ENCODE results near the gene PCGF1.

PCGF1 gene

DNA sequence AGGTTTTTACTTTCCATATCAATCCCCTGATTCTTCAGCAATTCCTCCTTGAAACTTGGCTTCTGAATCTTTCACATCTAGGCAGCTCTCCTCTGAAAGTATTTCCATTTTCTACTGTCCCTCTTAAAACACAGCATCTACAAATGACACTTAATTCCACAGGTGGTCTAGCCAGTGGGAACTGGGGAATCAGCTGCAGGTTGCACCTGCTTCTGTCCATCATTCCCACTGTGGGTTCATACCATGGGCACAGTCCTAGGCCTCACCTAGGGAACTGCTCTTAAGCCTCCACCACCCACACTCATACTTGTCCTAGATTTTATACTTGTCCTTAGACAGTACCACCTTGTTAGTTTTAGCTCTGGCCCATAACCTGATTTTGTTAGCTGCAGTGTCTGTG, 44.0 kb upstream of the PCGF1 start:
- H3K27ac ChIP-seq (ENCODE audit: insufficient read depth, low read depth, low read length, poor library complexity, severe bottlenecking) = no peak overlapping the region
- H3K27me3 ChIP-seq (ENCODE audit: control insufficient read depth, insufficient read depth, low read length, poor library complexity, severe bottlenecking) = peaks cover 50% of the 10 kb centered on the region
- no peaks in the 10 kb centered on the region for H3K36me3 ChIP-seq (ENCODE audit: control insufficient read depth, insufficient read depth, low read length)
- no peaks in the 10 kb centered on the region for H3K9me3 ChIP-seq (ENCODE audit: control insufficient read depth, low read length)
- no peak overlapping the region for H3K4me3 ChIP-seq (ENCODE audit: insufficient read depth, low read depth, low read length)
- H3K4me1 ChIP-seq (ENCODE audit: control insufficient read depth, insufficient read depth, low read length) = peaks cover 30% of the 10 kb centered on the region

DNA sequence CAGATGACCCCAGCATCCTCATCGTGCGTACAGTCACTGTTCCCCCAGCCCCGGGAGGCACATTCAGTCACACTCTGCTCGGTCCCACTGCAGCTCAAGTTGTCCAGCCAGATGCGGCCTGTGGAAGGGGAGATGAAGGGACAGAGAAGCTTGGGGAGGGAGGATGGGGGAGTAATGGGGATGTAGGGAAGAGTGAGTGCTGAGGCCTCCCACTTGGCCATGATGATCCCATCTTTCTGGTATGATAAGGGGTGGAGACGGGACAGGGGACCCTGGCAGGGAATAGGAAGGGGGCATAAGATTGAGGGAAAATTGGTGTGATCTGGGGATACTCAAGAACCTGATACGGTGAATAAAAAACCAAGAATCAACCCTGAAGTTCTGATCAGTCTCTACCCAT, 42.7 kb upstream of the PCGF1 start:
- Histone ChIP-seq H3K4me1 (ENCODE audit: control insufficient read depth, insufficient read depth, low read length) (peaks cover 30% of the 10 kb centered on the region), H3K4me3 (ENCODE audit: insufficient read depth, low read depth, low read length) (no peak overlapping the region), H3K36me3 (ENCODE audit: control insufficient read depth, insufficient read depth, low read length) (no peaks in the 10 kb centered on the region), H3K27me3 (ENCODE audit: control insufficient read depth, insufficient read depth, low read length, poor library complexity, severe bottlenecking) (peaks cover 40% of the 10 kb centered on the region), H3K9me3 (ENCODE audit: control insufficient read depth, low read length) (no peaks in the 10 kb centered on the region), H3K27ac (ENCODE audit: insufficient read depth, low read depth, low read length, poor library complexity, severe bottlenecking) (no peak overlapping the region)
- 82 to 87% methylated on average over 7 of the region's 7 CpGs for WGBS, 2 experiments

DNA sequence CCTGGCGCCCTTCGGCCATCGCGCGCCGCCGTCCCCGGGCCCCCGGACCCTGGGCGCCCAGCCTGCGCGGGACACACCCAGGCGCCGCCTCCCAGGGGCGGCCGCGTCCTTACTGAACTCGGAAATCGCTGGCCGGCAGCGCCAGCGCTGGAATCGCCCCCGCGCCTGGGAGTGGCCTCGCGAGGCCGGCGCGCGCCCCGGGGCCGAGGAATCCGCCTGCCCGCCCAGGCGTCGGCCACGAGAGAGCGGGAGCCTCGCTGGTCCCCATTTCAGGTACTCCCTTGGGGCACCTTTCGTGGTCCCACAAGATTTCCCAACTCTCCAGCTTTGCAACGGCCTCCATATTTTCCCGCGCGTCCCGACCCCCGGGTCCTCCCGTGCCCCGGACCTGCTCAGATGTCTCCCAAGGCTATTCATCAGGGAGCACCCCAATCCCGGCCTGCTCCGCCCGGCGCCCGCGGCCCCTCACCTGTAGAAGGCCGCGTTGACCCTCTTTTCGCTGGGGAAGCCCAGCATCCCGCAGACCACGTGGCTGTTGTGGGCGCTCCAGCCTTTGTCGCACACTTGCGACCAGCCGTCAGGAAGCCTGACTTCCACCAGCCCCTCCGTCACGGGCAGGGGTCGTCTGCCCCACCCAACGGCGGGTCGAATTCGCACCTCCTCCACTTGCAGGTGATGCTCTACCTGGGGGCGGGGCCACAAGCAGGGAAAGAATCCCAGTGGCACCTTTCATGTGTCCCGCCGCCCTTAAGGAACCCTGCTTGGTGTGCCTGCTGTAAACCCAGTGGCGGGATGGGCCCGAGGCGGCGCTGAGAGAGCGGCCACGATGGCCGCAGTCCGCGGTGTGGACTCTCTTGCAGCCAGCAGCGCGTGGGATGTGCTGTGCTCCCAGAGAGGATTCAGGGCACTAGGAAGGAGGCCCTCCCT, 41.7 kb upstream of the PCGF1 start:
- H3K4me1 ChIP-seq (ENCODE audit: control insufficient read depth, insufficient read depth, low read length) = peaks cover 30% of the 10 kb centered on the region
- H3K27me3 ChIP-seq (ENCODE audit: control insufficient read depth, insufficient read depth, low read length, poor library complexity, severe bottlenecking) = peaks cover 32% of the 10 kb centered on the region
- 2 to 3% methylated on average over 85 of the region's 85 CpGs for WGBS, 2 experiments
- H3K27ac ChIP-seq (ENCODE audit: insufficient read depth, low read depth, low read length, poor library complexity, severe bottlenecking) = no peak overlapping the region
- no peaks in the 10 kb centered on the region for H3K9me3 ChIP-seq (ENCODE audit: control insufficient read depth, low read length)
- H3K36me3 ChIP-seq (ENCODE audit: control insufficient read depth, insufficient read depth, low read length) = no peaks in the 10 kb centered on the region
- H3K4me3 ChIP-seq (ENCODE audit: insufficient read depth, low read depth, low read length) = peak overlapping the region; percentile 57

DNA sequence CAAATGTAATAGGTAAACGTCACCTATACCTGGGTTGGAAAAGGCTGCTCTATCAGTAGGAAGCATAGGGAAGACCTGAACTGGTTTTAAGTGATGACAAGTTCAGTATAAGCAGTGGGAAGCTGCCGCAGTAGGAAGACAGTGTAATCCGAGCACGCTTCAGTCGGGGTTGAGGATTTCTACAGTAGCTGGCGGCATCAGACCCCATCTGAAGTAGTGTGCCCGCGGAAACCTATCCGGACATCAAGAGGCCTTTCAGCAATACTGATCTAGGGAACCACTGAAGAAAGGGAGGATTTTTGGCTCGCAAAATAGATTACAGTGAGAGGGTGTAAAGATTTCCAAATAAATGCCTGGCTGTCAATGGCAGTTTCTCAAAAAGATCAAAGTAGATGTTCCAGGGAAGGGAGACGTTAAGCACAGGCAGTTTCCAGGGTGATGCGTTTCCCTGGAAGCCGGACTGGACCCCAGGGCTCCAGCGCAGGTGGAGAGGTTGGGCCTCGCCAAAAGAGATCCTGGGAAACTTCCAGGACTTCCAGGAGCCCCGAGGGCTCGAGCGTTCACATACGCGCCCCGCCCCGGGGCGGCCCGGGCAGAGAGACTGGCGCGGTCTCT, 40.9 kb upstream of the PCGF1 start:
- no peaks in the 10 kb centered on the region for H3K9me3 ChIP-seq (ENCODE audit: control insufficient read depth, low read length)
- peaks cover 32% of the 10 kb centered on the region for H3K27me3 ChIP-seq (ENCODE audit: control insufficient read depth, insufficient read depth, low read length, poor library complexity, severe bottlenecking)
- H3K27ac ChIP-seq (ENCODE audit: insufficient read depth, low read depth, low read length, poor library complexity, severe bottlenecking) = no peak overlapping the region
- WGBS, 2 experiments = 7% methylated on average over 26 of the region's 26 CpGs
- H3K4me1 ChIP-seq (ENCODE audit: control insufficient read depth, insufficient read depth, low read length) = peaks cover 30% of the 10 kb centered on the region
- no peaks in the 10 kb centered on the region for H3K36me3 ChIP-seq (ENCODE audit: control insufficient read depth, insufficient read depth, low read length)
- peak overlapping the region; percentile 57 for H3K4me3 ChIP-seq (ENCODE audit: insufficient read depth, low read depth, low read length)

DNA sequence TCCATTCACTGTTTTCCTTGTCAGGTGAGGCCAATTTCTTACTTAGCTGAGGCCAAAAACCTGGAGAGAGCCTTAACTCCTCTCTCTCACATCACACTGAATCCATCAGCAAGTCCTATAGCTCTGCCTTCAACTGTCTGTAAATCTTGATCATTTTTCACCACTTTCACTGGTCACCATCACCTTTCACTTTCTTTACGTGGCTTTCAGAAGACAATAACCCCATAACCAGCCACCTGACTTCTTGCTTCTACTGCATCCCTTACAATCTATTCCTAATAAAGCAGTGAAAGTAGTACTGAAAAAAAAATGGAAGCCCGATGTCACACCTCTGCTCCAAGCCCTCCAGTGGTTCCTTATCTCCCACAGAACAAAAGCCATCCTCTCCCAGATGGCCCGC, 38.5 kb upstream of the PCGF1 start:
- Histone ChIP-seq H3K27me3 (ENCODE audit: control insufficient read depth, insufficient read depth, low read length, poor library complexity, severe bottlenecking) (peaks cover 32% of the 10 kb centered on the region), H3K36me3 (ENCODE audit: control insufficient read depth, insufficient read depth, low read length) (no peaks in the 10 kb centered on the region), H3K4me1 (ENCODE audit: control insufficient read depth, insufficient read depth, low read length) (peaks cover 16% of the 10 kb centered on the region), H3K27ac (ENCODE audit: insufficient read depth, low read depth, low read length, poor library complexity, severe bottlenecking) (no peak overlapping the region), H3K4me3 (ENCODE audit: insufficient read depth, low read depth, low read length) (no peak overlapping the region), H3K9me3 (ENCODE audit: control insufficient read depth, low read length) (no peaks in the 10 kb centered on the region)
- WGBS, 2 experiments = 84 to 91% methylated on average over 3 of the region's 3 CpGs

DNA sequence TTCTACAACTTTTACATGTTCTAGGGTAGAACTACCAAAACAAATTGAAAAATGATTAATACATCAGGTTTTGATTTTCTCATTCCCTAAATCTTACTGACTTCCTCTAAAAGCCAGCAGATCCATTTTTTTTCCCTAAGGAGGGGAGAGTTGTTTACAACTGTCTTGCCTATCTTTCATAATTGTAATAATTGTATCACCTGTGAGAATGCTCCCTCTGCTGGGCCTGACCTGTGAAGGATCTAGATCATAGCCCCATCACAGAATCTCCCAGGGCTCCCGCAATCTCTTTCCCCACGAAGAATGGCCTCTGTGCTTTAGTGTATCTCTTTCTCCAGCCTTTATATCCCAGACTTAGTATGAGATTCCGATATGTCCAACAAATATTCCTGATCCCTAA, 37.1 kb upstream of the PCGF1 start:
- Histone ChIP-seq H3K27ac (ENCODE audit: insufficient read depth, low read depth, low read length, poor library complexity, severe bottlenecking) (no peak overlapping the region), H3K4me1 (ENCODE audit: control insufficient read depth, insufficient read depth, low read length) (peaks cover 11% of the 10 kb centered on the region), H3K9me3 (ENCODE audit: control insufficient read depth, low read length) (no peaks in the 10 kb centered on the region), H3K36me3 (ENCODE audit: control insufficient read depth, insufficient read depth, low read length) (no peaks in the 10 kb centered on the region), H3K4me3 (ENCODE audit: insufficient read depth, low read depth, low read length) (no peak overlapping the region), H3K27me3 (ENCODE audit: control insufficient read depth, insufficient read depth, low read length, poor library complexity, severe bottlenecking) (peaks cover 24% of the 10 kb centered on the region)
- 88% methylated on average over 3 of the region's 3 CpGs for WGBS, 2 experiments

DNA sequence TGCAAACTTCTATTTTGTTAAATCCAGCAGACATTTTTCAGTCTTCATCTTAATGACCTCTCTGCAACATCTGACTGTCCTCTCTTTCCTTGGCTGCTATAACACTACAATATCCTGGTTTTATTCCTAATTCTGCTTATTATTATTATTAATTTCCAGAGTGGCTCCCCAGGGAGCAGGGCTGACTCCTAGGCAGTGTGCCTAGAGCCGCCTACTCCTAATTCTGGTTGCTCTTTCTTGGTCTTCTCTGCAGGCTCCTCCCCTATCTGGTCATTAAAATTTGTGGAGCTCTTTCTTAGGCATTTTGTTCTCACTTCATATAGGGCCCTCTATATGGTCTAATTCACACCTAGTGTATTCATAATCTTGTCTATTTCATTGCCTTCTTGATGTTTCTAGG, 35.5 kb upstream of the PCGF1 start:
- H3K4me3 ChIP-seq (ENCODE audit: insufficient read depth, low read depth, low read length) = no peak overlapping the region
- no peak overlapping the region for H3K27ac ChIP-seq (ENCODE audit: insufficient read depth, low read depth, low read length, poor library complexity, severe bottlenecking)
- 100% methylated on average over 1 of the region's 1 CpG for WGBS, 2 experiments
- H3K27me3 ChIP-seq (ENCODE audit: control insufficient read depth, insufficient read depth, low read length, poor library complexity, severe bottlenecking) = peaks cover 8% of the 10 kb centered on the region
- H3K9me3 ChIP-seq (ENCODE audit: control insufficient read depth, low read length) = no peaks in the 10 kb centered on the region
- no peaks in the 10 kb centered on the region for H3K4me1 ChIP-seq (ENCODE audit: control insufficient read depth, insufficient read depth, low read length)
- H3K36me3 ChIP-seq (ENCODE audit: control insufficient read depth, insufficient read depth, low read length) = no peaks in the 10 kb centered on the region

DNA sequence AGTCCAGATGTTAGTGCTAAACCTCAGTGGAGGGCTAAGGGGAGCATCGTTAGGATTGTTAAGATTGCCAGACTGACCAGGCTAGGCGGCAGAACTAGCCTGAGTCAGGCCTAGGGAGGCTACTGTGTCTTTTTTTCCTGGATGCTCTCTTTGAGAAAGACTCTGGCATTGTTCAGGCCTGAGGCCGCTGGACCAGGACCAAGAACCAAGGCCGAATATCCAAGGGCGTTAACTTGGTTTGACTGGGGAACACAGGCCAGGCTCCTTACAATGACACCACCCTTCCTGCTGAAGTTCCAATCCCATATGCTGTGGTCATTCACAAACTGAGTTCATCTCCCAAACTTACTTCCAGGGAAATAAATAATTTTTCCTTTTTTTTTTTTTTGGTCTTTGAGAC, 32.8 kb upstream of the PCGF1 start:
- no peaks in the 10 kb centered on the region for H3K4me1 ChIP-seq (ENCODE audit: control insufficient read depth, insufficient read depth, low read length)
- H3K9me3 ChIP-seq (ENCODE audit: control insufficient read depth, low read length) = no peaks in the 10 kb centered on the region
- no peaks in the 10 kb centered on the region for H3K27me3 ChIP-seq (ENCODE audit: control insufficient read depth, insufficient read depth, low read length, poor library complexity, severe bottlenecking)
- no peaks in the 10 kb centered on the region for H3K36me3 ChIP-seq (ENCODE audit: control insufficient read depth, insufficient read depth, low read length)
- no peak overlapping the region for H3K27ac ChIP-seq (ENCODE audit: insufficient read depth, low read depth, low read length, poor library complexity, severe bottlenecking)
- WGBS, 2 experiments = 91 to 94% methylated on average over 5 of the region's 5 CpGs
- H3K4me3 ChIP-seq (ENCODE audit: insufficient read depth, low read depth, low read length) = no peak overlapping the region

DNA sequence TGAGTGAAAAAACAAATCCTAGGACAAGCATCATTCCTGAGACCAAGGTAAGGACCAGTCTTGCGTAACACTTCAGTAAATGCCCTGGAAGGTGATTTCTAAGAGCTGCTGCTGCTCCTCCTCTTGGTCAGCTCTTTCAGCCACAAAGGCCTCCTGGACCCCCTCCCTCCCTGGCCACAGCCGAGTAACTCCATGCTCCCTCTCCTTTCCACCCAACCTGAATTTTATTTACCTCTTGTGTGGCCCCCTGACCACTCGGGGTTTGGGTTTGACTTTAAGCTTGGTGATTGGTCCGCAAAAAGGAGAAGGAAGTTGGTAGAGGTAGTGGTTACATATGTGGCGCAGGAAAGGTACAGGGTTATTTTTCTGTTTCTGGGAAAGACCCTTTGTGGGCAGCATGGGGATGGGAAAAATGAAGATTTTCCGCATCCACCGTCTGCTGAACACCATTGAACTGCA, 31.4 kb upstream of the PCGF1 start:
- Histone ChIP-seq H3K36me3 (ENCODE audit: control insufficient read depth, insufficient read depth, low read length) (no peaks in the 10 kb centered on the region), H3K4me3 (ENCODE audit: insufficient read depth, low read depth, low read length) (no peak overlapping the region), H3K9me3 (ENCODE audit: control insufficient read depth, low read length) (no peaks in the 10 kb centered on the region), H3K27me3 (ENCODE audit: control insufficient read depth, insufficient read depth, low read length, poor library complexity, severe bottlenecking) (no peaks in the 10 kb centered on the region), H3K27ac (ENCODE audit: insufficient read depth, low read depth, low read length, poor library complexity, severe bottlenecking) (no peak overlapping the region), H3K4me1 (ENCODE audit: control insufficient read depth, insufficient read depth, low read length) (no peaks in the 10 kb centered on the region)
- WGBS, 2 experiments = 90 to 92% methylated on average over 7 of the region's 7 CpGs

DNA sequence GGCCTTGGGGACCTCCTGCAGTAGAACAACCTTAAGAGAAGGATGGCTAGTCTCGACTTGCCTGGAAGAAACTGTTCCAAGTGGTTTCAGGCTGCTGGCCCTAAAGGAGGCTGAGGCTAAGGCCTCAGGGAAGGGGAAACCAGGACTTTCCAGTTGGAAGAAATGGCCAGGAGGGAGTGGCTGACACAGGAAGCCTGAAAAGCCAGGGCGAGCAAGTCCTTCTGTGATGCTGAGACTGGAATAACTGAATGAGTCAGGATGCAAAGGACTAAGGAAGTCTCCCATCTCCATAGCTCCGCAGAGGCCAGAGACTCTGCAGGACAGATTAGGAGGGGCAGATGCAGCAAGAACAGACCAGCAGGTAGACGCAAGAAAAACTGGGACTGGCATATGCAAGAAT, 29.6 kb upstream of the PCGF1 start:
- WGBS, 2 experiments = 79 to 80% methylated on average over 4 of the region's 4 CpGs
- Histone ChIP-seq H3K4me3 (ENCODE audit: insufficient read depth, low read depth, low read length) (no peak overlapping the region), H3K27me3 (ENCODE audit: control insufficient read depth, insufficient read depth, low read length, poor library complexity, severe bottlenecking) (no peaks in the 10 kb centered on the region), H3K9me3 (ENCODE audit: control insufficient read depth, low read length) (no peaks in the 10 kb centered on the region), H3K4me1 (ENCODE audit: control insufficient read depth, insufficient read depth, low read length) (no peaks in the 10 kb centered on the region), H3K27ac (ENCODE audit: insufficient read depth, low read depth, low read length, poor library complexity, severe bottlenecking) (no peak overlapping the region), H3K36me3 (ENCODE audit: control insufficient read depth, insufficient read depth, low read length) (peaks cover 8% of the 10 kb centered on the region)
